CD1c-positive myeloid dendritic cell (primary cell): ENCODE measurements around the gene TADA2A.
A peak's percentile ranks its signal among the peaks of the same experiment; 100 is the strongest.
"Not testable (repeated sequence)": the region's sequence is repeated elsewhere in the genome, so short reads cannot be mapped to it uniquely, and the experiment has no call there.

Experiments used
- DNase-seq: peaks from one replicate; pipeline ENCODE4 v3.0.0-alpha.2; 2016; ENCODE audit errors: extremely low spot score

Gene TADA2A

DNA sequence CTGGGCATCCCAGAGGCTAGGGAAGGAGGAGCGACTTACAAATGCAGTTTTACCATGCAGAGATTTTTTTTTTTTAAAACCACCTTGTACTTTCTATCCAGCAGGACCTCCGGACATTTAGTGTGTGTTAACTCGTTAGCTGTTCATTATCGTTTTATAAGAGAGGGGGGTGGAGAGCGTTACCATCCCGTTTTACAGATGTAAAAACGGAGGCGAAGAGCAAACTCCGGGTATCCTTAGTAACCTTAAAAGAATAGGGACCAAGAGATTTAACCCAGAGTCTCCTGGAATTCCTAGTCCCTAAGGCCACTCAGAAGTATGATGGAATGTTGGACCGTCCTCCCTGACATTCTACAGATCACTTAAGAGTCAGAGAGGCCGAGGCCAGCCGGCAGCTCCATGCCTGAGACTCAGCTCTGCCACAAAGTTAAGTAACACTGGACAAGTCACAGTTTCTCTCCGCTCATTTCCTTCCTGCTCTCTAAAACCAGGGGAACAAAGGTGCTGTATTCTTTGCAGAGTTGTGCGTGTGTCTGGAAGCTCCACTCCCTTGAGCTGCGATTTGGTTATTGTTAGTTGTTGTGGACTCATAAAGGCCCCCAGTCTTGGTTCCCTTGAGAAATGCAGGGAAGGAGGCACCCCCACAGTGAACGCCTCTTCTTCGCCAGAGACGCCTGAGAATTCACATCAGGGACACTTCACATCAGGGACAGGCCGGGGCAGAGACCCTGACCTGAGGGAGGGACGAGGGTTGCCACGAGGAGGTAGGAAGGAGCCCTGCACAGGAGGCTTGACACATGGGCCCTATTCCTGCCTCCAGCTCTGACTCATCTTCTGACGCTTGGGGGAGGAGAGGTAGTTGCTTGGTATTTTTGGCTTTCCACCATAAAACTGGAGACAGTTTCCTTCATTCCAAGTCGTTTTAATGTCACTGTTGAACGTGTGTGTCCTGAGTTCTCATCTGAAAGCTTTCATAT lies 84.2 kb downstream of the TADA2A start:
- peak; percentile 32 for DNase-seq

DNA sequence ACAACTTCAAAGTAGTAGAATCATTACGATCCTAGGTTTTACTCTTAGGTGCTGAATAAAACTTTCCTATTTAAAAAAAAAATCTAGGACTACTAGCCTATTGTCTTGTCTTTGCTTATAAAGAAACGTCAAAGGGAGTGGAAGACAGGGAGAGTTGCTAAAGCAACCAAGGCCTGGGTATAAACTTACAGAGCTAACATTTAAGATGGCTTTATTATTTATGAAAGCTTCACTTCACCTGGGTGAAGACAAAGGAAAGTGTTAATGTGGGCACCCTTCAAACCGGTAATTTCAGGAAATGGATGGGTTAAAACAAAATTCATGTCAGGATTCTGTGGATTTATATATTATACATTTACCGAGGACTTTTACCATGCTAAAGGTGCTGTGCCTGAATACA lies 85.5 kb downstream of the TADA2A start:
- no peak for DNase-seq

GRCh38 chr17:37493249-37494027 lies 86.8 kb downstream of the TADA2A start:
- DNase-seq, result no peak

DNA sequence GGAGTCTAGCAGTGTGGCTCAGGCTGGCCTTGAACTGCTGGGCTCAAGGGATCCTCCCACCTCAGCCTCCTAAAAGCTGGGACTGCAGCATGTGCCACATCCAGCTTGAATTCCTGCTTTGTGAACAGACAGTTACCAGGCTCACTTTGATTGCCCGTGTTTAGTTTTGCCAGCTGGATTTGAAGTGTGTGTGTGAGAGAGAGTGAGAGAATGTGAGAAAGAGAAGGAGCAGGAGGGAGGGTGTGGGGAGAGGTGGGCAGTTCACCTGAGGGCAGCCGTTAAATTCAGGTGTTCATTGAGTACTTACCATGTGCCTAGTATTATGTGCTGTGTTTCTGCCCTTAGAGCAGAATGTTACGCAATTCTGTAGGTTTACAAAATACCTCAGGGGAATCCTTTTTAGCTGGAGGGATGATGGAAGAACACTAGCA lies 87.7 kb downstream of the TADA2A start:
- no peak for DNase-seq

- no peak for DNase-seq
These were observed 88.3 kb downstream of the TADA2A start for GRCh38 chr17:37494971-37495370.

- DNase-seq, result no peak
These were observed 93.7 kb downstream of the TADA2A start for GRCh38 chr17:37500378-37500777.

DNA sequence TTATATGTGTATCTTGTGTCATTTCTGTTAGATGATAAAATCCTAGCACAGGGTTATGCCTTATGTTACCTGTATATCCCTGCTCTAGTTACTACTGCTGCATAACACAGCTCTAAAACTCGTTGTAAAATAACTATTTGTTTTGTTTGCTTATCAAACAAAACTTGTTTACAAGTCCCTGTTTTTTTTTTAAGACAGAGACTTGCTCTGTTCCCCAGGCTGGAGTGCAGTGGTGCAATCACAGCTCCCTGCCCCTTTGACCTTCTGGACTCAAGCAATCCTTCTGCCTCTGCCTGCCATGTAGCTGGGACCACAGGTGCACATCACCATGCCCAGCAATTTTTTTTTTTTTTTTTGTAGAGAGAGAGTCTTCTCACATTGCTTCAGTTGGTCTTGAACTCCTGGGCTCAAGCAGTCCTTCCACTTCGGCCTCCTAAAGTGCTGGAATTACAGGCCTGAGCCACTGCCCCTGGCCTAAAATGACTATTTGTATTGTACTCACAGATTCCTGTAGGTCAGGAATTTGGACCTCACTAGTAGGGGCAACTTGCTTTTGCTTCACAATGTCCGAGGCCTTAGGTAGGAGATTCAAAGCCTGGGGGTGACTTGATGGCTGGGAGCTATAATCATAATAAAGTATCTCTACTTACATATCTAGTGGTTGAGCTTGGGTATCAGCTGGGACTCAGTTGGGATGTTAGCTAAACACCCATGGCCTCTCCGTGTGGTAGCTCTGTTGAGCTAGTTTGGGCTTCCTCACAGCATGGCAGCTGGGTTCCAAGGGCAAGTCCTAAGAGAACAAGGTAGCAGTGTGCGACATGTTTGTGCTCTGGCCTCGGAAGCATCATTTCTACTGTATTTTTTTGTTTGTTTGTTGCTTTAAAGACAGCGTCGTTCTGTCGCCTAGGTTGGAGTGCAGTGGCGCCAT lies 95.6 kb downstream of the TADA2A start:
- no peak for DNase-seq

GRCh38 chr17:37503148-37503547 lies 96.5 kb downstream of the TADA2A start:
- no peak for DNase-seq

GRCh38 chr17:37505333-37505732 lies 98.6 kb downstream of the TADA2A start:
- DNase-seq, result no peak

DNA sequence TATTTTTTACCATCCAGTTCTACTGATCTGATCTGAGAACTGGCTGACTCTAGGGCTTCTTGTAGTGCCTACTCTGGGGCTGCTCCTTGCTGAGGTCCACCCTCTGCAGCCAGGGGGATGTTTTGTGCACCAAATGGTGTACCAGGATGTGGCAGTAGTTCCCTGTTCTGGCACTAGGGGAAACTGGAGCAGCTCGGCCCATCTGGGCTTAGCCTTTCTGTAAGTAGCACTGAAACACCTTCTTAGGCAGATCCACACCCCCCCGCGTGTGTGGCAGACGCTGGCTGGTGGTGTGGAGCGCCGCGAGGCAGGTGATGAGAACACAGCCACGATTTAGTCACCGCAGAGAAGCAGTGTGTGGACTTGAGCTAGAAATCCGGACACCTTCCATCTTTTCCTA lies 100.0 kb downstream of the TADA2A start:
- no peak for DNase-seq

DNA sequence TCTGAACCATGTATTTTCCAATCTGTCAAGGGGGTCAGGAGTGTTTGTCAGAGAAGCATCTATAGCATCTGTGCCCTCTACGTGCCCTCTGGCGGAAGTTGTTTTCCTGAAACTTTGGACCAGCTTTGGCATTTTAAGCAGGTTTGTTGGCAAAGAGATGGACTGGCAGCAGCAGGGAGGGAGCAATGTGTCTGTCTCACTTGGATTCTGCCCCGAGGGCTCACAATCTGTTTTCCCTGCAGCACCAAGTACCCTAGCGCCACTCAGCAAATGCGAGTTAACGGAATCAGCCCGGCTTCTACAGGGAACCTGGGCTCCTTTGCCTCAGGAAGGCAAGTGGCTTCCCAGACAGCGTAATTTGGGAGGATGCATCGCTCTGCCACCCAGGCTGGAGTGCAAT lies 100.4 kb downstream of the TADA2A start:
- no peak for DNase-seq

GRCh38 chr17:37510056-37510455 lies 103.4 kb downstream of the TADA2A start:
- no peak for DNase-seq

GRCh38 chr17:37511642-37512041 lies 105.0 kb downstream of the TADA2A start:
- not testable (repeated sequence) for DNase-seq

DNA sequence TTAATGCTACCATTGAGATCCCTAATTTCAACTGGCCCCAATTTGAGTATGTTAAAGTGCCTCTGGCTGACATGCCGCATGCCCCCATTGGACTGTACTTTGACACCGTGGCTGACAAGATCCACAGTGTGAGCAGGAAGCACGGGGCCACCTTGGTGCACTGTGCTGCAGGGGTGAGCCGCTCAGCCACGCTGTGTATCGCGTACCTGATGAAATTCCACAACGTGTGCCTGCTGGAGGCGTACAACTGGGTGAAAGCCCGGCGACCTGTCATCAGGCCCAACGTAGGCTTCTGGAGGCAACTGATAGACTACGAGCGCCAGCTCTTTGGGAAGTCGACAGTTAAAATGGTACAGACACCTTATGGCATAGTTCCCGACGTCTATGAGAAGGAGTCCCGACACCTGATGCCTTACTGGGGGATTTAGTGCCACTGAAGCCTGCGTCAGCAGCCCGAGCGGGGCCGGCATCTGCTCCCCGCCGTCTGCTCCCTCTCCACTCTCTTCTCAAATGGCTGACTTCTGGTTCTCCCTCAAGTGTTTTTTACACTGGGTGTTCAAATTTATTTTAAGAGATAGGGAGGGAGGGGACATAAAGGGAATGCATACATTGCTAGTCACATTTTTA lies 105.9 kb downstream of the TADA2A start:
- DNase-seq, result no peak

DNA sequence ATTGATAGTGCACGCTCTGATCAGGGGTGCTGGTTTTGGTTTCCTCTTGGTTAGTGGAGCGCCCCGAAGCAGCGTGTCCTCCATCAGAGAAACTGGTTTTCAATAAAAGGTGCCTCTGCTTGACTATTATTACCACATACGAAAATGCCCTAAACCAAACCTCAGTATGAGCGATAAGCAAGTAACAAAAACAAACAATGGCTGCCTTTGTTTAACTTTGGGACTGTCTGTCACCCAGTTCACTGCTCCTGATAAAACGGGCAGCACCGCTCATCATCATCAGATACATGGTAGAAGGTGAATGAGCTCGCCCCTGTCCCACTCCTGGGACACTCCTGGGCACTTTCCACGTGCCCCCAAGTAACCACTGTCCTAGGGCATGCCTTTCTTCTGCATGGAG lies 107.0 kb downstream of the TADA2A start:
- no peak for DNase-seq

DNA sequence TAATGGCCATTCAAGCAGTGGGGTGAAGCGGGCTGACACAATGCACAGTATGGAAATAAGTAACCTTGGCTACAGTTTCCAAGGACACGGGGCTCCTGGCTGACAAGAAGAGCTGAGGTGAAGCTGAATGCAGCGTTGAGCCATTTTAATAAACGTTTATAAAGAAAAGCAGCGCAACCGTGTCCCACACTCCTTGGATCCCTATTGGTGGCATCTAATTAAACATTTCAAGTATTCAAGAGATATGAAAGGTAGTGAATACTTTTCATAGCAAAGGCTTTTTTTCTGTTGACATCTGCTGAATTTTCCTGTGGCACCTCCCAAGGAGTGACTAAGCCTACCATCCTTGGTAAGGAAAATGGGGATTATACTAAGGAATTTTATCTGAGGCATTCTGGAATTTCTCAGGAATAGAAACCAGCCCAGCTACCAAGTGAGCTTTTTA lies 109.5 kb downstream of the TADA2A start:
- DNase-seq, result no peak

DNA sequence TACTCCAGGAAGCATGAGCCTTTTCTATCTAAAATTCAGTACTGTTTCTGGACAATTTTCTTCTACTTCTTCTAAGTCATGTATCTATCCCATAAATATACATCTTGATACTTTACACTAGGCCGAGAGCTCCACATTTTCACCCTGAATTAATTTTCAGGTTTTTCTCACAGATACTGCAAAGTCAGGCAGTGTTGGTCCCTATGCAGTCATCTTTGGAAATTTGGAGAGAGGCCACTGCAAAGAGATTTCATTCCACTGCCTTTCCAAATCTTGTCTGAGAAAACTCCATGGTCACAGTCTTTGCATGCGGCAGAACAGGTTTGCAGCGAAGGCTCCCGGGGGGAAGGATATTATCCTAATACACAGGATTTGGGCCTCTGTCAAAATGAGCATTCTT lies 111.2 kb downstream of the TADA2A start:
- no peak for DNase-seq

GRCh38 chr17:37518826-37519225 lies 112.1 kb downstream of the TADA2A start:
- no peak for DNase-seq

DNA sequence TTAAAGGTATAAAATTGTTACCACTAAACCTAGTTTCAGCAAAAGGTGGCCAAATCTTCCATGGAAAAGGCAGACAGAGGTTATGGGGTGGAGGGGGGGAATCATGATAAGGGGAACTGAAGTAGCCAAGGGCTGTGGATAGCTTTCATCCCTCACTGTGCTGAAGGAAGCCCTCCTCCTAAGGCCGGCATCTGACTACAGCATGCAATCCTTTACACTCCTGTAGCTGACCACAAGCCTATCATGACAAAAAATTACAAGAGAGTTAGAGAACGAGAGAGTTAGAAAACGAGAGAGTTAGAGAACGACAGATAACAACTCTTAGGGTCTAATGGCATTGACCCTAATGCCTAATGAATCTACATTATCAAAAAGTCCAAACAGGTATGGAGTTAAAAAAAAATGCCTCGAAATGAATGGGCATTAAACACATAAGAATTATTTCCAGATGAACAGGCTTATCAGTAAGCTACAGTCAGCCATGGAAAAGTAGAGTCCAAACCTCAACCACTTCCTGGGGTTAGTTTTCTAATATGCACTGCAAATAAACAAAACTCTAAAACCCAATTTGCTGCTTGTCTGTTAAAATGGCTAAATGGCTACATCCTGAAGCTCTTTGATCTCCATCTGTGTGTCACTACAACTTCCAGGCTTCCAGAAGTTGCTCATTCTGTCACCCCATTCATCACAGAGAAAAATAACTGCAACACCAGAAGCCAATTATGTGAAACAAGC lies 112.7 kb downstream of the TADA2A start:
- no peak for DNase-seq

DNA sequence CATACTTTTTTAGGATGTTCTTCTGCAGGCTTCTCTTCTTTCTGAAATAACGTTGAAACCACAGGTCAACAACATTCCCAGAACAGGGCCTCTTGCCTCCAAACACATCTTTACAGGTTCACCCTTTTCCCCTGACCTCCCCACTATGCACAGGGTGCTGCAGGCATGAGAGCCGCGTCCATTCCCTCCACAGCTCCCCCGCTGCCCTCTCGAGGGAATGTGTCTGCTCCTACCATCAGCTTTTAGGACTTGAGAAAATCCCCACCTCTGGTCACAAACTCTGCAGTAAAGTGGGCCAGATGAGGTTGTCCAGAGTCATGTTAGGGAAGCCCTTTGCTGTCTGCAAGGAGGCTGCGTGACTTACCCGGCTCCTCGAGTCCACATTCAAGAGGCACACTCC lies 113.5 kb downstream of the TADA2A start:
- DNase-seq, result no peak
